Breast epithelium (tissue), 4 donors: ENCODE results near the gene MX2. TPM values are rescaled to one million over a fixed set of nuclear protein-coding genes. Genes with fewer than 3 reads are reported as not detected.
"Not testable (repeated sequence)": the region's sequence is repeated elsewhere in the genome, so short reads cannot be mapped to it uniquely, and the experiment has no call there.

Experiments
- DNase-seq, 2 donors: peaks; one replicate each; pipeline ENCODE4 v3.0.0-alpha.2; 2019; ENCODE audit warnings: low spot score in 2 of 2
- H3K27ac ChIP-seq, 2 donors: fragments of 200-600 bp; sonication (generic) in 1 of 2; one replicate each; pipeline ENCODE4 v1.5.1; 2016 to 2019; ENCODE audit warnings: mild to moderate bottlenecking in 1 of 2
- H3K27me3 ChIP-seq, 2 donors: fragments of 200-600 bp; sonication (generic) in 1 of 2; one replicate each; pipeline versions ENCODE4 v1.5.1 to v1.6.0; 2017 to 2019; ENCODE audit warnings: control low read depth in 1 of 2, mild to moderate bottlenecking in 1 of 2
- H3K36me3 ChIP-seq: fragments of 200-600 bp; one replicate; pipeline ENCODE4 v1.5.1; 2019
- H3K4me1 ChIP-seq, 2 donors: fragments of 200-600 bp; sonication (generic); one replicate each; pipeline ENCODE4 v1.5.1; 2016 to 2019; ENCODE audit warnings: control low read depth in 1 of 2
- H3K4me3 ChIP-seq, 3 donors: fragments of 200-600 bp; sonication (generic); 1 replicate in 2 of 3; 2 replicates in 1 of 3; pipeline ENCODE4 v1.5.1; 2016 to 2019; ENCODE audit warnings: mild to moderate bottlenecking in 3 of 3, moderate library complexity in 2 of 3
- H3K9me3 ChIP-seq, 2 donors: fragments of 200-600 bp; sonication (generic) in 1 of 2; one replicate each; pipeline ENCODE4 v1.5.1; 2016 to 2019; ENCODE audit warnings: control low read depth in 1 of 2
- POLR2A ChIP-seq: fragments of 450-650 bp; IDR thresholded peaks from one replicate; pipeline ENCODE4 v1.6.1; 2016; ENCODE audit warnings: antibody characterized with exemption, mild to moderate bottlenecking, moderate library complexity
- POLR2AphosphoS5 ChIP-seq, 3 donors: sonication (generic); formaldehyde crosslinking; IDR thresholded peaks; one replicate each; pipeline ENCODE4 v1.6.1; 2017; ENCODE audit warnings: antibody characterized with exemption in 3 of 3
- intact Hi-C: fragments of 100-400 bp; cut with DNase I; formaldehyde crosslinking; loops from one replicate; pipeline ENCODE4 v1.15.1; 2023; ENCODE audit warnings: low total_unique reads
- total RNA-seq, 3 donors: library from RNA; depleted of rRNA; stranded (reverse); fragments of >200 nt; gene quantifications; one replicate each; pipeline ENCODE4 v1.1.0, GENCODE V29; 2016
- TF ChIP-seq, protein P1 (sequence below), 3 donors: fragments of 450-650 bp; IDR thresholded peaks; one replicate each; pipeline ENCODE4 v1.5.1; 2016 to 2017; ENCODE audit warnings: antibody characterized with exemption in 3 of 3, mild to moderate bottlenecking in 3 of 3, moderate library complexity in 3 of 3

MX2 gene
- total RNA-seq, 3 donors from 2014 or later: 8.9 to 31.5 (median 29.4) TPM

DNA sequence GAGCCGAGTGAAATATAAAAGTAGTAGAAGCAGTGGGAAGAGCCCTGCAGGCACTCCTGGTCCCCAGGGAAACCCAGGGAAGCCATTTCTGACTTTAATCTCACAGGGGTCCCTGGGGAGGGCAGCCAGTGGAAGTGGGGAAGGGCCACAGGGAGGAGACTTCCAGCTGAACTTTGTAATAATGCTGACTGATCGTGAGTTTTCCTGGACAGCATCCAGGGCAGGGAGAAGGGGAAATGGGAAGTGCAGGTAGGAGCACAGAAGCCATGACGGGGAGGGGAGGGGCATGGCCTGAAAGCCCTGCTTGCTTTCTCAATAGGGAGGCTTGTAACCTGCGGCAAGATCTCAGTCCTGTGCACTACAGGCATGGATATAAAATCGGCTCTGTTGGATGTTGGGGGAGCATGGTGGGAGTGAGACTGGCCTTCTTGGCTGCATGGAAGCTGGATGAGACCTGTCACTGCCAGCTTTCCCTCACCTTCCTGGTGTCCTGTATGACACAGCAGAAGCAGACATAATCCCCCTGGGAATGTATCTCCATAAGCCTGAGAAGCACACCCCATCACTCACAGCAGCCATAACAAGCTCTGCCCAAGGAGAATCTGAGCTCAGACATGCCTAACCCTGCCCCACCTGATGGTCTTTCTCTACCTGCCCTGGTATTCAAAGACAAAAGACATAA, 49.1 kb downstream of the MX2 start:
- no peak for DNase-seq
- H3K4me3 ChIP-seq: no peak overlapping the region
- intact Hi-C loops: no loop called here
- H3K4me1 ChIP-seq: no peaks in the 10 kb centered on the region
- no peaks in the 10 kb centered on the region for H3K36me3 ChIP-seq
- TF ChIP-seq, protein P1, sequence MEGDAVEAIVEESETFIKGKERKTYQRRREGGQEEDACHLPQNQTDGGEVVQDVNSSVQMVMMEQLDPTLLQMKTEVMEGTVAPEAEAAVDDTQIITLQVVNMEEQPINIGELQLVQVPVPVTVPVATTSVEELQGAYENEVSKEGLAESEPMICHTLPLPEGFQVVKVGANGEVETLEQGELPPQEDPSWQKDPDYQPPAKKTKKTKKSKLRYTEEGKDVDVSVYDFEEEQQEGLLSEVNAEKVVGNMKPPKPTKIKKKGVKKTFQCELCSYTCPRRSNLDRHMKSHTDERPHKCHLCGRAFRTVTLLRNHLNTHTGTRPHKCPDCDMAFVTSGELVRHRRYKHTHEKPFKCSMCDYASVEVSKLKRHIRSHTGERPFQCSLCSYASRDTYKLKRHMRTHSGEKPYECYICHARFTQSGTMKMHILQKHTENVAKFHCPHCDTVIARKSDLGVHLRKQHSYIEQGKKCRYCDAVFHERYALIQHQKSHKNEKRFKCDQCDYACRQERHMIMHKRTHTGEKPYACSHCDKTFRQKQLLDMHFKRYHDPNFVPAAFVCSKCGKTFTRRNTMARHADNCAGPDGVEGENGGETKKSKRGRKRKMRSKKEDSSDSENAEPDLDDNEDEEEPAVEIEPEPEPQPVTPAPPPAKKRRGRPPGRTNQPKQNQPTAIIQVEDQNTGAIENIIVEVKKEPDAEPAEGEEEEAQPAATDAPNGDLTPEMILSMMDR (IDR thresholded peaks at IDR 0.05): no peak
- TF ChIP-seq POLR2A (no peak), POLR2AphosphoS5 (IDR thresholded peaks at IDR 0.05) (no peak)
- no peak overlapping the region for H3K27ac ChIP-seq
- peaks cover 0 to 4% of the 10 kb centered on the region in 2 donors for H3K9me3 ChIP-seq
- H3K27me3 ChIP-seq: no peaks in the 10 kb centered on the region

DNA sequence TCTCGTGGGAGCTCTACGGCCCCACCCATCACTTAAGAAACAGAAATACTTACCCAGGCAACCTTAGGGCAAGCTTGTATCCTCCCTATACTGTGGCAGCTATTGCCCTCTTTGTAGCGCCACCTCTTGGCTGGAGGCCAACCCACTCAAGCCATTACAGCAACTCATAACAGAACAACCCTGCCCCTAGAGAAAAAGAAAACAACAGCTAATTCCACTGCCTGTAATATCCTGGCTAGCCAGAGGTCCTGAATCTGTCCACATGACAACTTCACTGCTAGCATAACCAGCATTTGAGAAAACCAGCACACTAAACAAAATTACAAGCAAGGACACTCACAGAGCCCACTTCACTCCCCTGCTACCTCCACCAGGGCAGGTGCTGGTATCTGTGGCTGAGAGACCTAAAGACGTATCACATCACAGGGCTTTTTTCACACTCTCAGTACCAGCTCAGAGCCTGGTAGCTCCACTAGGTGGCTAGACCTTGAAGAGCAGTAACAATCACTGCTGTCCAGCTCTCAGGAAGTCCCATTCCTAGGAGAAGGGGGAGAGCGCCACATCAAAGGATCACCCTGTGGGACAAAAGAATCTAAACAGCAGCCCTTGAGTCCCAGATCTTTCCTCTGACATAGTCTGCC, 49.7 kb downstream of the MX2 start:
- no peaks in the 10 kb centered on the region for H3K27me3 ChIP-seq
- peak overlapping the region in 1 of 2 donors; percentile 56 for H3K27ac ChIP-seq
- TF ChIP-seq POLR2AphosphoS5 (IDR thresholded peaks at IDR 0.05): no peak
- TF ChIP-seq, protein P1 (IDR thresholded peaks at IDR 0.05): peak in 1 of 3 donors; percentile 21
- intact Hi-C loops: no loop called here
- H3K4me1 ChIP-seq: no peaks in the 10 kb centered on the region
- no peak for DNase-seq
- no peaks in the 10 kb centered on the region for H3K36me3 ChIP-seq
- H3K4me3 ChIP-seq: no peak overlapping the region
- H3K9me3 ChIP-seq: peaks cover 0 to 4% of the 10 kb centered on the region in 2 donors

DNA sequence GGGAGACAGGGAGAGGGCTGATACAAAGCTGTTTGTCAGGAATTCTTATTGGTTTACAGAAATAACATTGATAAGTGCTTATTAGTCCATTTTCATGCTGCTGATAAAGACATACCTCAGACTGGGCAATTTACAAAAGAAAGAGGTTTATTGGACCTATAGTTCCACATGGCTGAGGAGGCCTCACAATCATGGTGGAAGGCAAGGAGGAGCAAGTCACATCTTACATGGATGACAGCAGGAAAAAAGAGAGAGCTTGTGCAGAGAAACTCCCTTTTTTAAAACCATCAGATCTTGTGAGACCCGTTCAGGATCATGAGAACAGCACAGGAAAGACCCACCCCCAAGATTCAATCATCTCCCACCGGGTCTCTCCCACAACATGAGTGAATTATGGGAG, 55.7 kb downstream of the MX2 start:
- H3K4me1 ChIP-seq, H3K4me3 ChIP-seq, intact Hi-C loops, H3K36me3 ChIP-seq, DNase-seq, H3K27me3 ChIP-seq, H3K27ac ChIP-seq, H3K9me3 ChIP-seq: not testable (repeated sequence)

DNA sequence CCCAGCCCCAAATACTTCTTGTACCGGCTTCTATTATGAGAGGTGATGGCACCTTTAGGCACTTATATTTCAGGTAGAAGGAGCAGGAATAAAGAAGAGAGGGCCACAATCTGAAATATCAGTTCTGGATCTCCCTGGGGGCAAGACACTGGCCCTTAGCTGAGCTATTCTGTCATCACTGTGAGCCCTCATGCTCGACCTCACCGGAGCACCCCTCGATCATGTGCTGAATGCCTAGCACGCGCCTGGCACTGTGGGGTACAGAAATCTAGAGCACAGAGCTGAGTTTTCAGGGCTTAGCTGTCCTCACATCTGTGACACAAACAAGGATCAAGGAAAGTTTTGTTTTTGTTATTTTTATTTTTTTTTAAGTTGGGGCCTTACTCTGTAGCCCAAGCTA, 56.6 kb downstream of the MX2 start:
- H3K36me3 ChIP-seq: no peaks in the 10 kb centered on the region
- intact Hi-C loops: no loop called here
- DNase-seq: no peak
- H3K27ac ChIP-seq: peak overlapping the region in 1 of 2 donors; percentile 26
- H3K9me3 ChIP-seq: no peaks in the 10 kb centered on the region
- TF ChIP-seq, protein P1 (IDR thresholded peaks at IDR 0.05): no peak
- TF ChIP-seq POLR2AphosphoS5 (IDR thresholded peaks at IDR 0.05) (no peak), POLR2A (no peak)
- H3K4me1 ChIP-seq: no peaks in the 10 kb centered on the region
- H3K27me3 ChIP-seq: no peaks in the 10 kb centered on the region
- H3K4me3 ChIP-seq: no peak overlapping the region

DNA sequence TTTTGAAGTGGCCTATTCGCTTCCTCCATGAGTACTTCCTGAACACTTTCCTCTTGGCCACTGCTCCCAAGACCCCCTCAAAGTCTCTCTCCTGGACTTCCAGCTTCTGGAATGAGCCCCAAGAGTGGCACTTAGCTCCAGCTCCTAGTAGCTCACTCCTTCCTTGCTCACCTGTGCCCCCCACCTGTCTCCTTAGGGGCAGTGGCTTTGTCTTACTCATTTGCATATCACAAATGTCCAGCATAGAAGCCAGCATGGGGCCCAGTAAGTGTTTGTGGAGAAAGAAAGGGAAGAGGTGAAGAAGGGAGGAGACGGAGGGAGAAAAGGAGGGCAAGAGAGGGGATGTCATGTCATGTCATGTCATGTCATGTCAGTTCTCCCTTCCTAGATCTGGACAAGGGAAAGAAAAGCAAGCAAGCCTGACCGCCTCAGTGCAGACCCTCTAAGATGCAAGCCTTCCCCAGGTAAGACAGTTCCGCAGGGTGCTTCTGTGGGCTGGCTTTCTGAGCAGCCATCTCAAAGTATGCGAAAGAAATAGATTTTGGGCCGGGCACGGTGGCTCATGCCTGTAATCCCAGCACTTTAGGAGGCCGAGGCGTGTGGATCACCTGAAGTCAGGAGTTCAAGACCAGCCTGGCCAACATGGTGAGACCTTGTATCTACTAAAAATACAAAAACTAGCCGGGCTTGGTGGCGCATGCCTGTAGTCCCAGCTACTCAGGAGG, 57.3 kb downstream of the MX2 start:
- no peaks in the 10 kb centered on the region for H3K4me1 ChIP-seq
- no peak overlapping the region for H3K4me3 ChIP-seq
- TF ChIP-seq POLR2A (no peak), POLR2AphosphoS5 (IDR thresholded peaks at IDR 0.05) (no peak)
- TF ChIP-seq, protein P1 (IDR thresholded peaks at IDR 0.05): no peak
- H3K27ac ChIP-seq: peak overlapping the region; percentile 60 to 86
- intact Hi-C loops: no loop called here
- no peaks in the 10 kb centered on the region for H3K9me3 ChIP-seq
- H3K36me3 ChIP-seq: no peaks in the 10 kb centered on the region
- H3K27me3 ChIP-seq: no peaks in the 10 kb centered on the region
- no peak for DNase-seq
